Nephron progenitor cell (in vitro differentiated cells): ENCODE measurements around the gene ANKS4B.

Source experiments
- DNase-seq: peaks from one replicate; pipeline ENCODE4 v3.0.0; 2021
- H3K27ac Mint-ChIP-seq: 2 replicates; pipeline ENCODE4 v1.8.0; 2021; ENCODE audit warnings: mild to moderate bottlenecking, moderate library complexity, mixed read lengths
- H3K27me3 Mint-ChIP-seq: 2 replicates; pipeline ENCODE4 v1.8.0; 2021; ENCODE audit warnings: mild to moderate bottlenecking, low read depth, mixed read lengths; ENCODE audit not compliant: poor library complexity
- H3K36me3 Mint-ChIP-seq: 2 replicates; pipeline ENCODE4 v1.8.0; 2021; ENCODE audit warnings: low read depth, mixed read lengths
- H3K4me1 Mint-ChIP-seq: 2 replicates; pipeline ENCODE4 v1.8.0; 2021; ENCODE audit warnings: mixed read lengths
- H3K4me3 Mint-ChIP-seq: 2 replicates; pipeline ENCODE4 v1.8.0; 2021; ENCODE audit warnings: mild to moderate bottlenecking, moderate library complexity, mixed read lengths
- H3K9me3 Mint-ChIP-seq: 2 replicates; pipeline ENCODE4 v1.8.0; 2021; ENCODE audit warnings: mild to moderate bottlenecking, moderate library complexity, mixed read lengths
- CTCF ChIP-seq: fragments of 200-600 bp; sonication (generic); IDR thresholded peaks from 2 replicates; pipeline ENCODE4 v1.5.0; 2021; ENCODE audit warnings: antibody characterized with exemption

Gene ANKS4B

GRCh38 chr16:21262779-21263639 is 29.5 kb downstream of the ANKS4B start:
- TF ChIP-seq CTCF = no peak
- no peak for DNase-seq
- no peaks in the 10 kb centered on the region for H3K36me3 Mint-ChIP-seq
- H3K27me3 Mint-ChIP-seq = no peaks in the 10 kb centered on the region
- H3K9me3 Mint-ChIP-seq = no peaks in the 10 kb centered on the region
- no peak overlapping the region for H3K4me3 Mint-ChIP-seq
- H3K27ac Mint-ChIP-seq = peak overlapping the region; percentile 96
- peaks cover 26% of the 10 kb centered on the region for H3K4me1 Mint-ChIP-seq

GRCh38 chr16:21263640-21264570 is 30.4 kb downstream of the ANKS4B start:
- Mint-ChIP-seq H3K36me3 (no peaks in the 10 kb centered on the region), H3K4me3 (peak overlapping the region; percentile 29), H3K27me3 (no peaks in the 10 kb centered on the region), H3K27ac (peak overlapping the region; percentile 96), H3K4me1 (peaks cover 26% of the 10 kb centered on the region), H3K9me3 (no peaks in the 10 kb centered on the region)
- peak; percentile 30 for DNase-seq
- TF ChIP-seq CTCF = no peak

- no peak for TF ChIP-seq CTCF
- Mint-ChIP-seq H3K27me3 (peaks cover 2% of the 10 kb centered on the region), H3K36me3 (no peaks in the 10 kb centered on the region), H3K4me3 (no peak overlapping the region), H3K4me1 (peaks cover 26% of the 10 kb centered on the region), H3K9me3 (no peaks in the 10 kb centered on the region), H3K27ac (peak overlapping the region; percentile 96)
- DNase-seq = no peak
These were observed 31.1 kb downstream of the ANKS4B start for GRCh38 chr16:21264571-21265036.

GRCh38 chr16:21265104-21265837 is 31.8 kb downstream of the ANKS4B start:
- TF ChIP-seq CTCF = no peak
- peak overlapping the region; percentile 9 for H3K27ac Mint-ChIP-seq
- H3K27me3 Mint-ChIP-seq = peaks cover 4% of the 10 kb centered on the region
- H3K4me1 Mint-ChIP-seq = peaks cover 26% of the 10 kb centered on the region
- DNase-seq = no peak
- H3K36me3 Mint-ChIP-seq = no peaks in the 10 kb centered on the region
- no peak overlapping the region for H3K4me3 Mint-ChIP-seq
- no peaks in the 10 kb centered on the region for H3K9me3 Mint-ChIP-seq

- H3K4me1 Mint-ChIP-seq = peaks cover 26% of the 10 kb centered on the region
- H3K9me3 Mint-ChIP-seq = no peaks in the 10 kb centered on the region
- peaks cover 9% of the 10 kb centered on the region for H3K27me3 Mint-ChIP-seq
- H3K4me3 Mint-ChIP-seq = no peak overlapping the region
- no peak for DNase-seq
- no peak for TF ChIP-seq CTCF
- H3K36me3 Mint-ChIP-seq = no peaks in the 10 kb centered on the region
- H3K27ac Mint-ChIP-seq = no peak overlapping the region
These were observed 33.8 kb downstream of the ANKS4B start for GRCh38 chr16:21267298-21267697.
